Liver (tissue), 9 donors: ENCODE results near the gene TLE3. TPM values are rescaled to one million over a fixed set of nuclear protein-coding genes. Genes with fewer than 3 reads are reported as not detected.

Source experiments
- DNase-seq: peaks from one replicate; pipeline ENCODE4 v3.0.0-alpha.2; 2017; ENCODE audit warnings: low spot score
- H3K27ac ChIP-seq, 2 donors: one replicate each; pipeline ENCODE4 v1.7.0; 2013; ENCODE audit warnings: inconsistent platforms in 2 of 2, low read length in 2 of 2, control low read depth in 1 of 2, low read depth in 1 of 2, mild to moderate bottlenecking in 1 of 2
- H3K27me3 ChIP-seq, 4 donors: one replicate each; pipeline versions ENCODE4 v1.6.1 to v1.7.0; 2013; ENCODE audit warnings: low read length in 3 of 4, inconsistent platforms in 1 of 4, mild to moderate bottlenecking in 1 of 4, moderate library complexity in 1 of 4; ENCODE audit not compliant: control insufficient read depth in 4 of 4, insufficient read depth in 4 of 4
- H3K36me3 ChIP-seq, 4 donors: one replicate each; pipeline versions ENCODE4 v1.6.1 to v1.7.0; 2013; ENCODE audit warnings: low read length in 3 of 4, mild to moderate bottlenecking in 3 of 4, low read depth in 1 of 4, moderate library complexity in 1 of 4; ENCODE audit not compliant: control insufficient read depth in 4 of 4, insufficient read depth in 3 of 4
- H3K4me1 ChIP-seq, 4 donors: one replicate each; pipeline versions ENCODE4 v1.6.1 to v1.7.0; 2013; ENCODE audit warnings: low read length in 3 of 4, mild to moderate bottlenecking in 3 of 4, moderate library complexity in 1 of 4; ENCODE audit not compliant: control insufficient read depth in 4 of 4, insufficient read depth in 4 of 4
- H3K4me3 ChIP-seq, 3 donors: one replicate each; pipeline versions ENCODE4 v1.6.1 to v1.7.0; 2013; ENCODE audit warnings: low read length in 3 of 3, control low read depth in 1 of 3, low read depth in 1 of 3, mild to moderate bottlenecking in 1 of 3
- H3K9ac ChIP-seq, 2 donors: one replicate each; pipeline ENCODE4 v1.7.0; 2013; ENCODE audit warnings: low read length in 2 of 2, mild to moderate bottlenecking in 2 of 2, moderate library complexity in 2 of 2, control low read depth in 1 of 2, low read depth in 1 of 2
- H3K9me3 ChIP-seq, 4 donors: one replicate each; pipeline versions ENCODE4 v1.6.1 to v1.7.0; 2013; ENCODE audit warnings: low read length in 3 of 4; ENCODE audit not compliant: control insufficient read depth in 4 of 4
- EGR1 ChIP-seq, 2 donors: IDR thresholded peaks; 2 replicates each; pipeline ENCODE4 v1.6.1; 2016 to 2018; ENCODE audit warnings: antibody characterized with exemption in 2 of 2, low read depth in 2 of 2
- FOXA1 ChIP-seq: IDR thresholded peaks from 2 replicates; pipeline ENCODE4 v1.6.1; 2016; ENCODE audit warnings: antibody characterized with exemption
- FOXA2 ChIP-seq: IDR thresholded peaks from 2 replicates; pipeline ENCODE4 v1.6.1; 2016; ENCODE audit warnings: antibody characterized with exemption
- GABPA ChIP-seq, 2 donors: IDR thresholded peaks in 1 of 2; conservative IDR thresholded peaks in 1 of 2; 2 replicates each; pipeline ENCODE4 v1.6.1; 2016; ENCODE audit warnings: antibody characterized with exemption in 2 of 2, mild to moderate bottlenecking in 1 of 2, moderate library complexity in 1 of 2
- HNF4A ChIP-seq, 2 donors: conservative IDR thresholded peaks; 2 replicates each; pipeline ENCODE4 v1.6.1; 2016; ENCODE audit warnings: antibody characterized with exemption in 2 of 2, mild to moderate bottlenecking in 2 of 2
- HNF4G ChIP-seq: IDR thresholded peaks from 2 replicates; pipeline ENCODE4 v1.6.1; 2016; ENCODE audit warnings: antibody characterized with exemption
- JUND ChIP-seq, 2 donors: IDR thresholded peaks; 2 replicates each; pipeline ENCODE4 v1.6.1; 2016; ENCODE audit warnings: antibody characterized with exemption in 2 of 2
- NR2F2 ChIP-seq: IDR thresholded peaks from 2 replicates; pipeline ENCODE4 v1.6.1; 2016; ENCODE audit warnings: antibody characterized with exemption
- RAD21 ChIP-seq, 2 donors: IDR thresholded peaks; 2 replicates each; pipeline ENCODE4 v1.6.1; 2016; ENCODE audit warnings: antibody characterized with exemption in 2 of 2, mild to moderate bottlenecking in 2 of 2
- RXRA ChIP-seq, 2 donors: IDR thresholded peaks; 2 replicates each; pipeline ENCODE4 v1.6.1; 2017 to 2018; ENCODE audit warnings: antibody characterized with exemption in 2 of 2, mild to moderate bottlenecking in 1 of 2
- SP1 ChIP-seq: IDR thresholded peaks from 2 replicates; pipeline ENCODE4 v1.6.1; 2018; ENCODE audit warnings: antibody characterized with exemption, mild to moderate bottlenecking
- TAF1 ChIP-seq: conservative IDR thresholded peaks from 2 replicates; pipeline ENCODE4 v1.6.1; 2016; ENCODE audit warnings: antibody characterized with exemption, mild to moderate bottlenecking
- YY1 ChIP-seq: IDR thresholded peaks from 2 replicates; pipeline ENCODE4 v1.6.1; 2016; ENCODE audit warnings: antibody characterized with exemption, mild to moderate bottlenecking
- WGBS: extraction: QIAGEN DNeasy Blood & Tissue Kit; methylation state at CpG from one replicate; pipeline ENCODE4 v1.1.7; 2013; 5-methylcytosine and 5-hydroxymethylcytosine counted together
- polyA plus RNA-seq, 2 donors: library from polyadenylated mRNA; stranded (reverse) in 1 of 2; unstranded in 1 of 2; fragments of 200-250 nt in 1 of 2; fragments of >200 nt in 1 of 2; fragmentation: Nextera tagmentation in 1 of 2; extraction: Ambion mirVana in 1 of 2; gene quantifications; one replicate each; pipeline versions ENCODE4 v1.2.1 to v1.2.3, GENCODE V29; 2013 to 2015
- total RNA-seq, 2 donors: library from RNA; depleted of rRNA; stranded (reverse); fragments of >200 nt; gene quantifications; one replicate each; pipeline ENCODE4 v1.2.3, GENCODE V29; 2014
- TF ChIP-seq, protein P1 (sequence below): IDR thresholded peaks from 2 replicates; pipeline ENCODE4 v1.6.1; 2016; ENCODE audit warnings: antibody characterized with exemption, mild to moderate bottlenecking
- TF ChIP-seq, protein P2 (sequence below): IDR thresholded peaks from 2 replicates; pipeline ENCODE4 v1.6.1; 2016; ENCODE audit warnings: antibody characterized with exemption
- TF ChIP-seq, protein P3 (sequence below): IDR thresholded peaks from 2 replicates; pipeline ENCODE4 v1.6.1; 2016; ENCODE audit warnings: antibody characterized with exemption
- TF ChIP-seq, protein P4 (sequence below): fragments of 150-350 bp; IDR thresholded peaks from 2 replicates; pipeline ENCODE4 v1.5.1; 2017; ENCODE audit warnings: improper control_type of control experiment, low read depth, low read length; ENCODE audit not compliant: missing input control
- TF ChIP-seq, protein P5 (sequence below): IDR thresholded peaks from 2 replicates; pipeline ENCODE4 v1.6.1; 2016; ENCODE audit warnings: antibody characterized with exemption
- donor health status: healthy.
- donor health status: healthy.
- donor health status: healthy.
- donor health status: healthy.
- donor health status: healthy.

Gene TLE3
- total and polyA plus RNA-seq, 4 donors = 1.2 to 13.7 (median 8.5) TPM

DNA sequence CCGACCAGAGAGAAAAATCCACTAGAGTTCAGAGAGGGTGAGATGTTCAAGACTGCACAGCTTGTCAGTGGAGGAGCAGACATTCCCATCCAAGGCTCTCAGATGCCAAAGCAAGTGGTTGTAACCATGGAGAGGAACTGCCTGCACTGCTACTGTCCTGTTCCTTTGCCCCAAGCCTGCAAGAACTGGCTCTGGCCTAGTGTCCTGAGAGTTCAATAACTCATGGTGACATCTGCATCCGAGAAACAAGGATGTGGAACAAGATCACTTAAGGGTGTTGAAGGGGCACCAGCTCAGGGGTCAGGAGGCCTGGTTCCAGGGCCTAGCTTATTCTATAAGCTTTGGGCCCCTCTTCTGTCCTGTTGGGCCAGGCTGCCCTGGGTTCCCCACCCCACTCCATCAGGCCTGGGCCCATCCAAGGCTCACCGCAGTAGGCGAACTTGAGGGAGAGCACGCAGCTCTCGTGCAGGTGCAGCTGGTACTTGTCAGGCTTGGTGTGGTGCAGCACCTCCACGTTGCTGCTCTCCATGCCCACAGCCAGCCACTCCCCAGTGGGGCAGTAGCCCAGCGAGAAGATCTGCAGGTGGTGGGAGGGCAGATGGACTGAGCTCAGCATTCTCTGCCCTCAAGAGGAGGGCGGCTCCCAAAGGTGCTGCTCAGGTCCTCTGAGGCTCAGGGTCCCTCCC is 45.6 kb downstream of the TLE3 start:
- WGBS = 94% methylated on average over 9 of the region's 9 CpGs
- Histone ChIP-seq H3K36me3 (peaks cover 31 to 70% (median 40%) of the 10 kb centered on the region in 4 donors), H3K4me3 (no peak overlapping the region), H3K27me3 (no peaks in the 10 kb centered on the region), H3K27ac (no peak overlapping the region), H3K9me3 (no peaks in the 10 kb centered on the region), H3K9ac (no peak overlapping the region), H3K4me1 (no peaks in the 10 kb centered on the region)
- TF ChIP-seq, protein P1, sequence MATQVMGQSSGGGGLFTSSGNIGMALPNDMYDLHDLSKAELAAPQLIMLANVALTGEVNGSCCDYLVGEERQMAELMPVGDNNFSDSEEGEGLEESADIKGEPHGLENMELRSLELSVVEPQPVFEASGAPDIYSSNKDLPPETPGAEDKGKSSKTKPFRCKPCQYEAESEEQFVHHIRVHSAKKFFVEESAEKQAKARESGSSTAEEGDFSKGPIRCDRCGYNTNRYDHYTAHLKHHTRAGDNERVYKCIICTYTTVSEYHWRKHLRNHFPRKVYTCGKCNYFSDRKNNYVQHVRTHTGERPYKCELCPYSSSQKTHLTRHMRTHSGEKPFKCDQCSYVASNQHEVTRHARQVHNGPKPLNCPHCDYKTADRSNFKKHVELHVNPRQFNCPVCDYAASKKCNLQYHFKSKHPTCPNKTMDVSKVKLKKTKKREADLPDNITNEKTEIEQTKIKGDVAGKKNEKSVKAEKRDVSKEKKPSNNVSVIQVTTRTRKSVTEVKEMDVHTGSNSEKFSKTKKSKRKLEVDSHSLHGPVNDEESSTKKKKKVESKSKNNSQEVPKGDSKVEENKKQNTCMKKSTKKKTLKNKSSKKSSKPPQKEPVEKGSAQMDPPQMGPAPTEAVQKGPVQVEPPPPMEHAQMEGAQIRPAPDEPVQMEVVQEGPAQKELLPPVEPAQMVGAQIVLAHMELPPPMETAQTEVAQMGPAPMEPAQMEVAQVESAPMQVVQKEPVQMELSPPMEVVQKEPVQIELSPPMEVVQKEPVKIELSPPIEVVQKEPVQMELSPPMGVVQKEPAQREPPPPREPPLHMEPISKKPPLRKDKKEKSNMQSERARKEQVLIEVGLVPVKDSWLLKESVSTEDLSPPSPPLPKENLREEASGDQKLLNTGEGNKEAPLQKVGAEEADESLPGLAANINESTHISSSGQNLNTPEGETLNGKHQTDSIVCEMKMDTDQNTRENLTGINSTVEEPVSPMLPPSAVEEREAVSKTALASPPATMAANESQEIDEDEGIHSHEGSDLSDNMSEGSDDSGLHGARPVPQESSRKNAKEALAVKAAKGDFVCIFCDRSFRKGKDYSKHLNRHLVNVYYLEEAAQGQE = no peak
- TF ChIP-seq FOXA1 (no peak), FOXA2 (no peak), SP1 (no peak), RAD21 (IDR thresholded peaks at IDR 0.05) (no peak), HNF4G (no peak), EGR1 (IDR thresholded peaks at IDR 0.05; ENCODE audit: low read depth in 2 of 2) (no peak), YY1 (no peak), TAF1 (no peak), RXRA (IDR thresholded peaks at IDR 0.05) (no peak), GABPA (IDR thresholded peaks at IDR 0.05 in 1 of 2, conservative IDR thresholded peaks at IDR 0.05 in 1 of 2) (no peak)
- TF ChIP-seq, protein P2, sequence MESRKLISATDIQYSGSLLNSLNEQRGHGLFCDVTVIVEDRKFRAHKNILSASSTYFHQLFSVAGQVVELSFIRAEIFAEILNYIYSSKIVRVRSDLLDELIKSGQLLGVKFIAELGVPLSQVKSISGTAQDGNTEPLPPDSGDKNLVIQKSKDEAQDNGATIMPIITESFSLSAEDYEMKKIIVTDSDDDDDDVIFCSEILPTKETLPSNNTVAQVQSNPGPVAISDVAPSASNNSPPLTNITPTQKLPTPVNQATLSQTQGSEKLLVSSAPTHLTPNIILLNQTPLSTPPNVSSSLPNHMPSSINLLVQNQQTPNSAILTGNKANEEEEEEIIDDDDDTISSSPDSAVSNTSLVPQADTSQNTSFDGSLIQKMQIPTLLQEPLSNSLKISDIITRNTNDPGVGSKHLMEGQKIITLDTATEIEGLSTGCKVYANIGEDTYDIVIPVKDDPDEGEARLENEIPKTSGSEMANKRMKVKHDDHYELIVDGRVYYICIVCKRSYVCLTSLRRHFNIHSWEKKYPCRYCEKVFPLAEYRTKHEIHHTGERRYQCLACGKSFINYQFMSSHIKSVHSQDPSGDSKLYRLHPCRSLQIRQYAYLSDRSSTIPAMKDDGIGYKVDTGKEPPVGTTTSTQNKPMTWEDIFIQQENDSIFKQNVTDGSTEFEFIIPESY = no peak
- TF ChIP-seq, protein P3, sequence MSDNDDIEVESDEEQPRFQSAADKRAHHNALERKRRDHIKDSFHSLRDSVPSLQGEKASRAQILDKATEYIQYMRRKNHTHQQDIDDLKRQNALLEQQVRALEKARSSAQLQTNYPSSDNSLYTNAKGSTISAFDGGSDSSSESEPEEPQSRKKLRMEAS = no peak
- TF ChIP-seq, protein P4, sequence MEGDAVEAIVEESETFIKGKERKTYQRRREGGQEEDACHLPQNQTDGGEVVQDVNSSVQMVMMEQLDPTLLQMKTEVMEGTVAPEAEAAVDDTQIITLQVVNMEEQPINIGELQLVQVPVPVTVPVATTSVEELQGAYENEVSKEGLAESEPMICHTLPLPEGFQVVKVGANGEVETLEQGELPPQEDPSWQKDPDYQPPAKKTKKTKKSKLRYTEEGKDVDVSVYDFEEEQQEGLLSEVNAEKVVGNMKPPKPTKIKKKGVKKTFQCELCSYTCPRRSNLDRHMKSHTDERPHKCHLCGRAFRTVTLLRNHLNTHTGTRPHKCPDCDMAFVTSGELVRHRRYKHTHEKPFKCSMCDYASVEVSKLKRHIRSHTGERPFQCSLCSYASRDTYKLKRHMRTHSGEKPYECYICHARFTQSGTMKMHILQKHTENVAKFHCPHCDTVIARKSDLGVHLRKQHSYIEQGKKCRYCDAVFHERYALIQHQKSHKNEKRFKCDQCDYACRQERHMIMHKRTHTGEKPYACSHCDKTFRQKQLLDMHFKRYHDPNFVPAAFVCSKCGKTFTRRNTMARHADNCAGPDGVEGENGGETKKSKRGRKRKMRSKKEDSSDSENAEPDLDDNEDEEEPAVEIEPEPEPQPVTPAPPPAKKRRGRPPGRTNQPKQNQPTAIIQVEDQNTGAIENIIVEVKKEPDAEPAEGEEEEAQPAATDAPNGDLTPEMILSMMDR = no peak
- TF ChIP-seq, protein P5, sequence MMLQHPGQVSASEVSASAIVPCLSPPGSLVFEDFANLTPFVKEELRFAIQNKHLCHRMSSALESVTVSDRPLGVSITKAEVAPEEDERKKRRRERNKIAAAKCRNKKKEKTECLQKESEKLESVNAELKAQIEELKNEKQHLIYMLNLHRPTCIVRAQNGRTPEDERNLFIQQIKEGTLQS = no peak
- no peak for DNase-seq

GRCh38 chr15:70050970-70051369 is 46.7 kb downstream of the TLE3 start:
- Histone ChIP-seq H3K4me3 (no peak overlapping the region), H3K9me3 (no peaks in the 10 kb centered on the region), H3K27ac (no peak overlapping the region), H3K27me3 (no peaks in the 10 kb centered on the region), H3K9ac (no peak overlapping the region), H3K36me3 (peaks cover 28 to 64% (median 39%) of the 10 kb centered on the region in 4 donors), H3K4me1 (no peaks in the 10 kb centered on the region)
- WGBS = 96% methylated on average over 7 of the region's 7 CpGs
- DNase-seq = no peak
- TF ChIP-seq, protein P1 = no peak
- TF ChIP-seq HNF4A (conservative IDR thresholded peaks at IDR 0.05) (no peak), GABPA (IDR thresholded peaks at IDR 0.05 in 1 of 2, conservative IDR thresholded peaks at IDR 0.05 in 1 of 2) (no peak), FOXA1 (no peak), RAD21 (IDR thresholded peaks at IDR 0.05) (no peak), RXRA (IDR thresholded peaks at IDR 0.05) (no peak), JUND (IDR thresholded peaks at IDR 0.05) (no peak), FOXA2 (no peak), HNF4G (no peak), NR2F2 (no peak), EGR1 (IDR thresholded peaks at IDR 0.05; ENCODE audit: low read depth in 2 of 2) (no peak), YY1 (no peak)
- TF ChIP-seq, protein P3 = no peak
